GM12874 (cell line): ENCODE results near the gene BPGM.

Experiments
- TF ChIP-seq, protein P1 (sequence below): IDR thresholded peaks from 2 replicates; pipeline ENCODE4 v1.5.1; 2011; ENCODE audit warnings: low read depth, mild to moderate bottlenecking, control low read depth, low read length, moderate library complexity; ENCODE audit not compliant: insufficient read depth

BPGM gene

DNA sequence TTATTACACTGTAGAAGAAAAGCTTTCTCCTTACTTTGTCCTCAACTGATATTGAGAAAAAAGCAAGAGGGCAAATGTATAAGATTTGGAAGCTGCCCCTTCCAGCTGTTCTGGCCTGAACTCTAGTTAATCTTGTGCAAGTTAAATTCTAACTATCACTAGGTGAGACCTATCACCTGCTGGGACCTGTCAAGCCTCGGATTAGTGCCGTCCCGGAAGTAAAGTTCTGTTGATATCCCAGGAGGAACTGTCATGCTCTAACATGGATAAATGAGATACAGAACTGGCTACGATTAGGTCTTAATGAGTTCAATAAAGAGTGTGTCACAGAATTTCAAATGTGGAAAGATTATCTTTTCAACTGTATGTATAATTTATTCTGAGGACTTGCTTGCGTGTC lies 1.2 kb upstream of the BPGM start:
- TF ChIP-seq, protein P1, sequence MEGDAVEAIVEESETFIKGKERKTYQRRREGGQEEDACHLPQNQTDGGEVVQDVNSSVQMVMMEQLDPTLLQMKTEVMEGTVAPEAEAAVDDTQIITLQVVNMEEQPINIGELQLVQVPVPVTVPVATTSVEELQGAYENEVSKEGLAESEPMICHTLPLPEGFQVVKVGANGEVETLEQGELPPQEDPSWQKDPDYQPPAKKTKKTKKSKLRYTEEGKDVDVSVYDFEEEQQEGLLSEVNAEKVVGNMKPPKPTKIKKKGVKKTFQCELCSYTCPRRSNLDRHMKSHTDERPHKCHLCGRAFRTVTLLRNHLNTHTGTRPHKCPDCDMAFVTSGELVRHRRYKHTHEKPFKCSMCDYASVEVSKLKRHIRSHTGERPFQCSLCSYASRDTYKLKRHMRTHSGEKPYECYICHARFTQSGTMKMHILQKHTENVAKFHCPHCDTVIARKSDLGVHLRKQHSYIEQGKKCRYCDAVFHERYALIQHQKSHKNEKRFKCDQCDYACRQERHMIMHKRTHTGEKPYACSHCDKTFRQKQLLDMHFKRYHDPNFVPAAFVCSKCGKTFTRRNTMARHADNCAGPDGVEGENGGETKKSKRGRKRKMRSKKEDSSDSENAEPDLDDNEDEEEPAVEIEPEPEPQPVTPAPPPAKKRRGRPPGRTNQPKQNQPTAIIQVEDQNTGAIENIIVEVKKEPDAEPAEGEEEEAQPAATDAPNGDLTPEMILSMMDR, result no peak

DNA sequence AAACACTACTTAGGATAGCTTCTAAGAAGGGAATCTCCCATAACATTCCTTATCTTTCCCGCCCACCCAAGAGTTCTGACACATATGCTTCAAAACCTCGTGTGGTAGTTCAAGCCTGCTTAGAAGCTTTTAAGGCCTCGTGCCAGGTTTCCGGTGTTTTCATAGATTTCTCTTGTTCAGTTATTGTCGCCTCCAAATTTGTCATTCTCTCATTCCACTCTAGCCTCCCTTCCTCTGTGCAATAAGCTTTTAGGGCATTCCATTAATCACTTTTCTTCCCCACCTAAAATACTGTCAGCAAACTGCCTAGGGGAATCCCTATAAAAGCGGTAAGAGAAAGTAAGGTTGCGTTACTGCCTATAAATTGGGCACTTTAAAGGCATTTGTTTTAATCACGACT lies 718 bp upstream of the BPGM start:
- TF ChIP-seq, protein P1, result no peak

DNA sequence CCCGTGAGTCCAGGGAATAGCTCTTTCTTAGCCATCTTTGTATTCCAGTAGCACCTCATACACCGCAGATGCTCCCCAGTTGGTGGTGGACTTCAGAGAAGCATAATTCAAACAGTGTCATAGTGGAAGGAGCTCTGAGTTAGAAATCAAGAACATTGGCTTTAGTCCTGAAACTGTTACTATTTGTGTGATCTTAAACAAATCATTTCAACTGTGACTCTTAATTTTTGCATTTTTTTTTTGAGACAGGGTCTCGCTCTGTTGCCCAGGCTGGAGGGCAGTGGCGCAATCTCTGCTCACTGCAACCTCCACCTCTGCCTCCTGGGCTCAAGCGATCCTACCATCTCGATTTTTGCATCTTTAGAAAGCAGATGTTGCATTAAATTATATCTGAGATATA lies 1.8 kb downstream of the BPGM start:
- TF ChIP-seq, protein P1, result no peak

DNA sequence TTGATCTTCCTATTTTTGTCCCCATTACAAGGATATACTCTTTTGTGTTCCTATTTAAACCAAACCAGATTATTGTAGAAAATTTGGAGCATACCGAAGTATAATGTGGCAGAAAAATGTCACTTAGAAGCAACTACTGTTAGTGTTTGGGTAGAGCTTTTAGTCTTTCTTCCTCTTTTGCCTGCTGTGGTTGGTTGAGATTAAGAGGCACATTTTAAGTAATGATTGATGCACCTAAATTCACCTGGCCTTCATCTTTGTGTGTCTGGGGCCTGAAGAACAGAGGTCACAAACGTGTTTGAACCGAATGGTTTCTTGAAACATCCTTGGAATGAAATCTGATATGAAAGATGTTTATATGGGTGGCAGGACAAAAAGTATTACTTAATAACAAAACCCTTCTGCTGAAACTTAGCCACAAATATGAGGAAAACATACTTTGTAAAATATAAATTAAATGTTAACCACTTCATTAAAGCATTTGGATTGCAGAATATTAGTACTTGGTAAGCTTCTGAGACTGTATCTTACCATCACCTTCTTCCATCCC lies 2.6 kb downstream of the BPGM start:
- TF ChIP-seq, protein P1, result no peak

DNA sequence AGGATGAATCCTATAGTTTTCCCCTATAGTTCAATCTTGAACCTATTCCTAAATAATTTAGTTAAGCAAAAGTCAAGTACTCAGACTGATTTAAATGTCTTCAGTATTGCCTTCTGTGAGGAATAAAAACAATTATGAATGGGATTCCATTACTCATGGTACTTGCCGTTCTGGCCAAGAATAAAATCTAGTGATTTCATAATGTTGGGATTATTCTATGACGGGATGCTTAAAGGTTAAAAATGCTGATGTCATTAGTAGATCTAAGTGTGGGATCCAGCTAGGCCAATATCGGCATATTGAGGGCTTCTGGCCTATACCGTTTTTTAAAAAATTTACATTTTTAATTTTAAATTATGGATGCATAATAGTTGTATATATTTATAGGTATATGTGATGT lies 5.3 kb downstream of the BPGM start:
- TF ChIP-seq, protein P1, result no peak

DNA sequence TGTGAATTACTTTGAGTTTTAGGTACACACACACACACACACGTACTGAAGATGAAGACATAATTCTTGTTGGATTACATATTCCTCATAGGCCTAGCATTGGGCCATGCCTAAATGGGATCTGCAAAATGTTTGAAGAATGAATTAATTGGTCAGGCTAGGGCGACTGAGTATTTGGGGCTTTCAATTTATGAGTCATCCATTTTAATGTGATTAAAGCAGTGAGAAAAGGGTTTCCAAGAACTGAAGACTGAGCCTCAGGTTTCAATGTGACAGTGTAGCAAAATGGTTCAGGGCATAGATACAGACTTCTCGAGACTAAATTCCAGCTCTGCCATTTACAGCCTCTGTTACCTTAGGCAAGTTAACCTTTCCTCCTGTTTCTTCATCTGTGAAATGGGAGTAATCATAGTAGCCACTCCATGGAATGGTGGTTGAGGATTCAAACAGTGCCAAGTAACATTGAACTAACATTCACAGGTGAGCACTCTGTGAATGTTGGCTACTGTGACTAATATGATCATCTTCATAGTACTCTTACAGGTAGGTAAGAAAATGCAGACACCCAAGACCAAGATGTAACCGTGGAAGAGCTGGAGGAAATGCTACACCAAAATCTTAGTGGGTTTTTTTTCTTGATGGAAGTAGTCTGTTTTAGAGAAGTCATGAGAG lies 7.6 kb downstream of the BPGM start:
- TF ChIP-seq, protein P1, result no peak

DNA sequence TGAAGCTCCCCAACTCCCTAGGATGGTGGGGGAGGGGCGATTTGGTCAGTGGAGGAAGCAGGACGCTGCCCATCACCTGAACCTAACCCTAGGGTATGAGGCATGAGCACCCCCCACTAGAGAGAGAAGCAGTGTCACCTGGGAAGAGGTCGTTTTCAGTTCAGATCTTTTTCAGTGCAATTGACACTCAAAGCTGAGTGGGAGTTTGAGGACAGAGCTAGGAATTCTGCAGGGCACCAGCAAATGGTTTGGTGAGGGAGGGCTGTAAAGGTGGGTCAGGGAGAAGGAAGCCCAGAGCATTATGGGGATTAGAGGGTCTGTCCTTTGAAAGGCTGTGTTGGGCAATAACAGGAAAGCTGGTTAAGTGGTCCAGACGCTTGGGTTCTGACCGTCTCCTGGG lies 10.9 kb downstream of the BPGM start:
- TF ChIP-seq, protein P1, result no peak
